ENCODE measurements around the gene SCARB2.

Gene SCARB2

GRCh38 chr4:76127754-76128153 is 85.9 kb downstream of the SCARB2 start:
- in situ Hi-C loops (cut with MboI; ENCODE audit: low pct_unique_long_range_greater_than_20kb, low sequenced_read_pairs, unreplicated experiment) = no loop called here
- no peak for TF ChIP-seq CTCF (IDR thresholded peaks at IDR 0.05; ENCODE audit: extremely low read depth, insufficient read depth, missing control alignments)
- DNase-seq (ENCODE audit: low spot score) = no peak

GRCh38 chr4:76125816-76126215 is 87.8 kb downstream of the SCARB2 start:
- TF ChIP-seq CTCF (IDR thresholded peaks at IDR 0.05; ENCODE audit: extremely low read depth, insufficient read depth, missing control alignments) = no peak
- DNase-seq (ENCODE audit: low spot score) = no peak
- in situ Hi-C loops (cut with MboI; ENCODE audit: low pct_unique_long_range_greater_than_20kb, low sequenced_read_pairs, unreplicated experiment) = no loop called here

- no peak for TF ChIP-seq CTCF (IDR thresholded peaks at IDR 0.05; ENCODE audit: extremely low read depth, insufficient read depth, missing control alignments)
- in situ Hi-C loops (cut with MboI; ENCODE audit: low pct_unique_long_range_greater_than_20kb, low sequenced_read_pairs, unreplicated experiment) = no loop called here
- DNase-seq (ENCODE audit: low spot score) = no peak
Measured at GRCh38 chr4:76120199-76120598, 93.4 kb downstream of the SCARB2 start.

DNA sequence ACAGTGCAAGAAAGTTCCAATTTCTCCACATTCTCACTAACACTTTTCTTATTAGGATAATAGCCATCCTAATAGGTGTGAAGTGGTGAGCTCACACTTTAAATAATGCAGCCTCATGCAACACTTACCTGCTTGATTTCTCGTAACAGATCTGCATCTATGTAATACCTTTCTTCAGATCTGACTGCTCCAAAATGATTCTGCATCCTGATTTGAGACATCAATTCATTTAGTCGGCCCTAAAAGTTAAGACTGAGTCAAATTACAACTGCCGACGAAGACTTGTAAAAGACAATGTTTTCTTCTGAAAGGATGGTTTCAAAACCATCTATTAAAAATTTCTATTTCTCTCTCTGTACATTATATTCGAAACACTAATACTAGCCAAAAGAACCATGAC is 96.1 kb downstream of the SCARB2 start:
- no peak for DNase-seq (ENCODE audit: low spot score)
- in situ Hi-C loops (cut with MboI; ENCODE audit: low pct_unique_long_range_greater_than_20kb, low sequenced_read_pairs, unreplicated experiment) = no loop called here
- no peak for TF ChIP-seq CTCF (IDR thresholded peaks at IDR 0.05; ENCODE audit: extremely low read depth, insufficient read depth, missing control alignments)

DNA sequence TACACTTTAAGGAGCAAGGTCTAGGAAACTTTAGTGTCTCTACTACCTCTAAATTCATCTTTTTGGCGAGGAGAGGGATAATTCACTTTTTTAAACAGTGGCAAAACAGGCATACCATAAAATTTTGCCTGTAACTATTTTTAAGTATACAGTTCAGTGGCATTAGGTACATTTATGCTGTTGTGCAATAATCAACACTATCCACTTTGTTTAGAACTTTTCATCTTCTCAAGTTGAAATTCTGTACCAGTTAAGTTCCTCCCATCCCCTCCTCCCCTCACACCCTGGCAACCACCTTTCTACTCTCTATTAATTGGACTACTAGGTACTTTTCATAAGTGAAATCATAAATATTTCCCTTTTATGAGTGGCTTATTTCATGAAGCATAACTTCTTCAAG is 96.8 kb downstream of the SCARB2 start:
- in situ Hi-C loops (cut with MboI; ENCODE audit: low pct_unique_long_range_greater_than_20kb, low sequenced_read_pairs, unreplicated experiment) = no loop called here
- TF ChIP-seq CTCF (IDR thresholded peaks at IDR 0.05; ENCODE audit: extremely low read depth, insufficient read depth, missing control alignments) = no peak
- no peak for DNase-seq (ENCODE audit: low spot score)

Data from GM13977 (cell line).